T47D (cell line): ENCODE results near the gene TRIM13.
A peak's percentile ranks its signal among the peaks of the same experiment; 100 is the strongest.

Experiments used
- DNase-seq, 2 experiments: peaks; one replicate each; pipeline versions ENCODE4 v3.0.0 to v3.0.0-alpha.2; 2011 to 2012; ENCODE audit warnings: low read depth in 1 of 2, low spot score in 1 of 2
- JUND ChIP-seq: IDR thresholded peaks from 2 replicates; pipeline ENCODE4 v1.6.1; 2012; ENCODE audit warnings: low read depth
- in situ Hi-C: cut with HindIII; loops from 2 replicates; pipeline ENCODE4 v1.10.0; 2016; ENCODE audit warnings: low sequenced_read_pairs, low pct_unique_long_range_greater_than_20kb

TRIM13 gene

DNA sequence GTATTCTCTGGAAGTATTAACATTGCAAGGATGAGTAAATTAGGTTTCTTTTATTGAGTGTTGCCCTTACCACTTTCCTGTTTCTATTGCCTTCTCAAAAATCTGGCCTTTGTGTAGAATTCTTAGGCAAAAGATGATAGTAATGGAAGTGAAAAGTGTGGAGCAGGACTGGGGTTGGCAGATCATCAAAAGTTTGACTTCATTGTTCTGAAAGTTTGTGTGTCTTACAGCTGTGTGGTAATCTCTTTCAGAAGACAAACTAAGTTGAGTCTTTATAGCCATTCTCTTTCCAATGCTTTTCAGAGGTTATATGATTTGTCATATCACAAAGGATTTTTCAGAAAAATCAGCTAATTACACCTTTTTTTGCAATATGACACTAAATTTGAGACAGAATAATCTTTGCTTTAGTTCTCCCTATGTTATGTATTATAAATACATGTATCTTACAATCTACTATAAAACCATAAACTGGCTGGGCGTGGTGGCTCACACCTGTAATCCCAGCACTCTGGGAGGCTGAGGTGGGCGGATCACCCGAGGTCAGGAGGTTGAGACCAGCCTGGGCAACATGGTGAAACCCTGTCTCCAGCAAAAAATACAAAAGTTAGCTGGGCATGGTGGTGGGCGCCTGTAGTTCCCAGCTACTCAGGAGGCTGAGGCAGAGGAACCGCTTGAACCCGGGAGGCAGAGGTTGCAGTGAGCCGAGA is 9.7 kb downstream of the TRIM13 start:
- no peak for DNase-seq
- TF ChIP-seq JUND = no peak
- in situ Hi-C loops = no loop called here

DNA sequence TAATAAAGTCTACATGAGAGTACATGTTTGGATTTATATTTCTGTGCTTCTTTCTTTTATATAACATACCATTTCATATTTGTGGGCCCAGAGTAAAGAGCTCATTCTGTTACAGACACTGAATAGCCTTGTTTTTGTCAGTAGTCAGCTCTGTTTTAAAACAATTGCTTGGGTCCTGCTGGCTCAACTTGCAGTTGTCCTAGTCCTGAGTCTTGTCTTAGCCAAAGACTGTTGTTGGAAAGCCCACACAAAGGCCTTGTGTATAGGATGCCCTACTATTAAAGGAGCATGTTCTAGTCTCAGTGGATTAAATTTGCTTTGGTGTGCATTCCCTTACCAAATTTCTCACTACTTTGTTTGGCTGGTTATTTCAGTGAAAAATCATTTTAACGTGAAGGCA is 14.6 kb downstream of the TRIM13 start:
- TF ChIP-seq JUND = no peak
- DNase-seq = no peak
- in situ Hi-C loops = no loop called here

- in situ Hi-C loops = no loop called here
- DNase-seq = no peak
- no peak for TF ChIP-seq JUND
Observed at GRCh38 chr13:50012396-50013169, 15.7 kb downstream of the TRIM13 start.

GRCh38 chr13:50014386-50014785 is 17.5 kb downstream of the TRIM13 start:
- no peak for DNase-seq
- in situ Hi-C loops = no loop called here
- TF ChIP-seq JUND = no peak

DNA sequence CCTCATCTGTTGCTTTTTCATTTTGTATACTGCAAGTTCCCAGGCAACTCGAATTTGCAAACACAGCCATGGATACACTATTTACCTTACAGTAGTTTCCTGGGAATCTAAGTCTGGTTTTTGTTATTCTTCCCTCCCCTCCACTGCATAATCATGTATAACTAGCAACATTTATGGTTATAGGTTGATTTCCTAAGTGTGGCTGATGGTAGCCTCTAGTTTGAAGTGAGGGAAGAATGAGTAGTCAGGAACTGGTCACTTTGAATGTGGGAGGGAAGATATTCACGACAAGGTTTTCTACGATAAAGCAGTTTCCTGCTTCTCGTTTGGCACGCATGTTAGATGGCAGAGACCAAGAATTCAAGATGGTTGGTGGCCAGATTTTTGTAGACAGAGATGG is 18.4 kb downstream of the TRIM13 start, which contains the start of gene KCNRG:
TSS of gene KCNRG (plus strand) at position 187 of the 400 bp plus-strand sequence. CDS start at position 237, 50 bp downstream.
- no peak for TF ChIP-seq JUND
- in situ Hi-C loops = no loop called here
- no peak for DNase-seq

GRCh38 chr13:50015750-50016149 is 18.9 kb downstream of the TRIM13 start:
- TF ChIP-seq JUND = no peak
- in situ Hi-C loops = no loop called here
- no peak for DNase-seq

DNA sequence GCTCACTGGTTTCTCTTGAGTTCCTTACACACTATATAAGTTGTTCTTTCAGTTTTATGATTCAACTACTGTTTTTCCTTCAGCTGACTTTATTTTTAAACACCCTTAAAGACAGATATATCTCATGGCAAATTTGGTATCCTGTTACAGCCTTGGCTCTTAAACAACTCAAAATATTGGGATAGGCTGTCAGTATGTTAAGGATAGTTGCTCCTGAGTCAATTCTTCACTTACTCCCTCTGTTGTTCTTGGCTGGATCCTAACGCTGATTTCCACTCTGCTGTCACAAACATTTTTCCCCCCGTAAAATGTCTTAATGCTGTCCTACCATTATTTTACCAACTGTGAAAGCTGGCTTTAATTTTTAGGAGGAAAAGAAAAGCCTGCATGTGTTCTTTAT is 19.6 kb downstream of the TRIM13 start:
- TF ChIP-seq JUND = no peak
- in situ Hi-C loops = no loop called here
- DNase-seq = no peak

DNA sequence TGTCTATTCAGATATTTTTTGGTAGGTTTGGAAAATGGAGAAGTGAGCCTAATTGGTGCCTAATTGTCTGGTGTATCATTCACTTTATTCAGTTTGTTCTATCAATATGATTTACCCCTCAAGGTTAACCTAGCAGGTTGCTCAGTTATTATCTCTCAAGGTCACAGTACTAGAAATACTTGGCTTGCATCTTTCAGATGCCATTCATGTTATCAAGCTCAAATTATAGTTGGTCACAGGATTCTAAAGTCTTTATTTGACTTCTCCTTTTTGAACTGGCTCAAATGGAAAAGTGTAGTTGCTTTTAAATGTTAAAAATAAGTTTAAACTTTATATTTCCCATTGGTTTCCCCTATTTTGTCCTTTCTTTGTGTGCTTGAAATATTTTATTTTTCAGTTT is 21.0 kb downstream of the TRIM13 start:
- in situ Hi-C loops = no loop called here
- no peak for DNase-seq
- no peak for TF ChIP-seq JUND

DNA sequence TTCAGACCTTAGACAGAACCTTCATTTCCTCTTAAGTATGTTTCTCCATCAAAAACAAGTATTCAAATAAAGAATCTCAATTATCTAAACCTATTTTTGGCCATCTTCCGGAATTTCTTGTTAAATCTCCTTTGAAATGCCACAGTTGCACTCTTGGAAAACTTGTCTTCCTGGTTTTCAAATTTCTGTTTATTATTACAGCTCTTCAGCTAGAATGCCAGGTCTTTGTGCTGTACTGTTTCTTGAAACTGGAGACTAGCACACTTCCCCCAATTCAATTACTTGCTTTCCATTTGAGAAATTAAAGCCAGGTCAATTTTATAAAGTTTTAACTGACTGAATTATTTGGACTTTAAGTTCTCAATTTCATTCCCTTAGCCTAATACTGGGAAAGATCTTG is 28.6 kb downstream of the TRIM13 start:
- in situ Hi-C loops = no loop called here
- DNase-seq = peak; percentile 1 to 22
- TF ChIP-seq JUND = no peak

- no peak for TF ChIP-seq JUND
- DNase-seq = no peak
- in situ Hi-C loops = no loop called here
Observed at GRCh38 chr13:50026788-50027473, 30.1 kb downstream of the TRIM13 start.

DNA sequence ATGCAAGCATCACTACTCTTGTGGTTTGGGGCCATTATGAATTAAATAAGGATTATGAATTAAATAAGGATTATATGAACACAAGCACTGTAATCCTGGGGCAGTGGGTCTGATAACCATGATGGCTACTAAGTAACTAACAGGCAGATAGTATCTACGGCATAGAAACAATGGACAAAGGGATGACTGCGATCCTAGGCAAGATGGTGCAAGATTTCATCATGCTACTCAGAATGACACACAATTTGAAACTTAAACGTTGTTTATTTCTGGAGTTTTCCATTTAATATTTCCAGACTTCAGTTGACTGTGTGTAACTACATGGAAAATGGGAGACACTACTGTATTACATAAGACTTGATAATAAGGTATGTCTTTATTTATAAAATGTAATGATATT is 33.5 kb downstream of the TRIM13 start:
- in situ Hi-C loops = no loop called here
- TF ChIP-seq JUND = no peak
- DNase-seq = no peak

DNA sequence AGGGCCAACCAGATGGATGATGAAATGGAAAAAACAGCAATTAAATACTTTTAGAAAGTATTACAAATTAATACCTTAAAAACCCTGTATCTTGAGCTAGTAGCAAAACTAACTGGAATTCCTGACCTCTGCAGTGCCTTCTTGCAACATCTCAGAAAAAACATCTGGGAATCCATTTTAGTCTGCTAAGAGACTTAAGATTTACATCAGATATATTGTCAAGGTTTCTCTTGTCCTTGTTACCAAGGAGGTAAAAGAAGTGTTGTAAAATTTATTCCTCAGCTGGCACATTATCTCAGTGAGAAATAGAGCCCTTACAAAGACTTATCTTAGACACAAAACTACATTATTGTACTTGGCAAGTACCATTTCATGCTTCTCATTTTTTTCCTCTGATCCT is 36.9 kb downstream of the TRIM13 start:
- no peak for TF ChIP-seq JUND
- peak in 1 of 2 experiments; percentile 6 for DNase-seq
- in situ Hi-C loops = no loop called here

DNA sequence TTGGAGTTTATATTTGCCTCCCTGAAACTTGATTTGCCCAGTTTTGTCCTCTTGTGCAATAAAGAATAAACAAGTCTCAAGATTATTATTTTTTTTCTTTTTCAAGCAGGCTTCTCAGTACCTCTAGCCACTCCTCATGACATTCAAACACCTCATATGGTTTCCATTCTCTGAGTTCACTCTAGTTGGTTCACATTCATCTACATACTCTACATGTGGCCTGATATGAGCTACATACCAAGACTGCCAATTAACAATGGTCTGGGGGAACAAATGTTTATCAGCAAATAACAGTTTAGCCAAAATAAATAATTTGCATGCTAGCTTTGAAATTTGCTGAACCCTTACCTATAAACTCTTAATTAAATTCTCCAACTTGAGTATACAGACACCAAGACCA is 40.9 kb downstream of the TRIM13 start:
- DNase-seq = no peak
- in situ Hi-C loops = no loop called here
- no peak for TF ChIP-seq JUND
